PC-3 (cell line): Measurements from ENCODE around the gene ZBTB33. TPM values are rescaled to one million over a fixed set of nuclear protein-coding genes. Genes with fewer than 3 reads are reported as not detected.
A peak's percentile ranks its signal among the peaks of the same experiment; 100 is the strongest.

ENCODE experiments used
- ATAC-seq: fragments of 200-7000 bp; cut with Tn5 transposase; 2 replicates; pipeline ENCODE4 v1.9.1; 2020; ENCODE audit warnings: mild to moderate bottlenecking, moderate library complexity
- BruUV-seq: library from RNA; stranded (reverse); fragments of 400-500 nt; replicated peaks from 2 replicates; lab custom pipeline; 2021; lab: Mats Ljungman, UMichigan
- CTCF ChIA-PET: fragments of 300-600 bp; sonication (Branson Sonifier 250); formaldehyde crosslinking; loops from one replicate; lab custom pipeline; 2022; ENCODE audit warnings: antibody characterized with exemption; lab: Charles Lee
- POLR2A ChIA-PET: fragments of 300-600 bp; sonication (Branson Sonifier 250); formaldehyde crosslinking; loops from one replicate; lab custom pipeline; 2022; ENCODE audit warnings: antibody characterized with exemption; ENCODE audit not compliant: unreplicated experiment; lab: Charles Lee
- DNase-seq: peaks from one replicate; pipeline ENCODE4 v3.0.0-alpha.2; 2015
- H2AFZ ChIP-seq: fragments of 300-600 bp; sonication (generic); 2 replicates; pipeline ENCODE4 v1.6.0; 2016; ENCODE audit warnings: antibody characterized with exemption, low read length
- H3F3A ChIP-seq: fragments of 300-600 bp; sonication (generic); one replicate; pipeline ENCODE4 v1.6.0; 2017; ENCODE audit warnings: antibody characterized with exemption, low read length, control low read depth, mild to moderate bottlenecking; ENCODE audit not compliant: unreplicated experiment
- H3K27ac ChIP-seq: fragments of 300-600 bp; sonication (generic); 2 replicates; pipeline ENCODE4 v1.5.1; 2016; ENCODE audit warnings: mild to moderate bottlenecking, low read length
- H3K27me3 ChIP-seq: fragments of 300-600 bp; sonication (generic); 2 replicates; pipeline ENCODE4 v1.6.1; 2016; ENCODE audit warnings: low read length, mixed read lengths
- H3K36me3 ChIP-seq: fragments of 300-600 bp; sonication (generic); 2 replicates; pipeline ENCODE4 v1.6.1; 2016; ENCODE audit warnings: low read depth, mixed run types, low read length, mixed read lengths
- H3K4me1 ChIP-seq: fragments of 300-600 bp; sonication (generic); 2 replicates; pipeline ENCODE4 v1.5.1; 2016; ENCODE audit warnings: low read length; ENCODE audit not compliant: insufficient read depth
- H3K4me2 ChIP-seq: fragments of 300-600 bp; sonication (generic); 2 replicates; pipeline ENCODE4 v1.6.0; 2016; ENCODE audit warnings: low read length
- H3K4me3 ChIP-seq: fragments of 300-600 bp; sonication (generic); 2 replicates; pipeline ENCODE4 v1.5.1; 2016; ENCODE audit warnings: mild to moderate bottlenecking, low read length, mixed read lengths
- H3K79me2 ChIP-seq: fragments of 300-600 bp; sonication (generic); 2 replicates; pipeline ENCODE4 v1.6.1; 2017; ENCODE audit warnings: low read length, mixed read lengths
- H3K9ac ChIP-seq: fragments of 300-600 bp; sonication (generic); 2 replicates; pipeline ENCODE4 v1.6.0; 2016; ENCODE audit warnings: mild to moderate bottlenecking, low read length
- H3K9me2 ChIP-seq: fragments of 300-600 bp; sonication (generic); replicated peaks from 2 replicates; pipeline ENCODE4 v1.6.1; 2016; ENCODE audit warnings: mixed run types, low read length, mixed read lengths
- H3K9me3 ChIP-seq: fragments of 300-600 bp; sonication (generic); 2 replicates; pipeline ENCODE4 v1.6.1; 2016; ENCODE audit warnings: low read length, mixed read lengths
- H4K20me1 ChIP-seq: fragments of 300-600 bp; sonication (generic); 2 replicates; pipeline ENCODE4 v1.6.1; 2016; ENCODE audit warnings: low read length, mixed read lengths
- CTCF ChIP-seq: fragments of 300-600 bp; sonication (generic); conservative IDR thresholded peaks from 2 replicates; pipeline ENCODE4 v1.5.1; 2017; ENCODE audit warnings: antibody characterized with exemption, low read depth, mild to moderate bottlenecking, low read length
- EZH2 ChIP-seq: fragments of 300-600 bp; sonication (generic); IDR thresholded peaks from one replicate; pipeline ENCODE4 v1.6.1; 2017; ENCODE audit warnings: antibody characterized with exemption, mild to moderate bottlenecking, low read length; ENCODE audit not compliant: unreplicated experiment
- EZH2phosphoT487 ChIP-seq: fragments of 300-600 bp; sonication (generic); IDR thresholded peaks from 2 replicates; pipeline ENCODE4 v1.6.1; 2018; ENCODE audit warnings: mild to moderate bottlenecking, antibody characterized with exemption, low read length, borderline replicate concordance
- intact Hi-C: fragments of 100-400 bp; cut with micrococcal nuclease; formaldehyde crosslinking; loops from 2 replicates; pipeline ENCODE4 v1.9.0; 2023
- total RNA-seq: library from RNA; depleted of rRNA; stranded (reverse); fragments of >200 nt; gene quantifications from 2 replicates; pipeline ENCODE4 v1.2.3, GENCODE V29; 2014

ZBTB33 gene
- total RNA-seq, 1 experiment from 2014 or later: 14.3 TPM

GRCh38 chrX:120244395-120244734, 6.2 kb upstream of the ZBTB33 start:
- H3K9me3 ChIP-seq: no peaks in the 10 kb centered on the region
- H3K27me3 ChIP-seq: no peaks in the 10 kb centered on the region
- H4K20me1 ChIP-seq: no peaks in the 10 kb centered on the region
- no peaks in the 10 kb centered on the region; the same call in 1 of the 2 replicates for H3K4me1 ChIP-seq
- peak overlapping the region; percentile 87 for H3K4me2 ChIP-seq
- H2AFZ ChIP-seq: peak overlapping the region; percentile 98
- peak overlapping the region; percentile 92 for H3K27ac ChIP-seq
- no peaks in the 10 kb centered on the region for H3F3A ChIP-seq
- no peaks in the 10 kb centered on the region for H3K36me3 ChIP-seq
- intact Hi-C loops: no loop called here
- no peak for TF ChIP-seq EZH2
- TF ChIP-seq CTCF: no peak
- TF ChIP-seq EZH2phosphoT487: no peak
- BruUV-seq: no TSS peak
- ChIA-PET POLR2A (interaction anchor here (0.6 kb wide), 1 partner anchor 208 kb away, joined by 7 read pairs; no protein-coding TSS in a partner anchor), CTCF (interaction anchor here (0.5 kb wide), 1 partner anchor 30 kb away, joined by 3 read pairs; no protein-coding TSS in a partner anchor)
- DNase-seq: no peak
- peak overlapping the region; percentile 96 for H3K4me3 ChIP-seq
- ATAC-seq: peak; percentile 14
- H3K9me2 ChIP-seq: no peaks in the 10 kb centered on the region
- H3K79me2 ChIP-seq: peaks cover 28% of the 10 kb centered on the region
- H3K9ac ChIP-seq: peak overlapping the region; percentile 83

GRCh38 chrX:120244735-120245498, 5.7 kb upstream of the ZBTB33 start:
- peak overlapping the region; percentile 83 for H3K9ac ChIP-seq
- H3F3A ChIP-seq: no peaks in the 10 kb centered on the region
- H3K4me3 ChIP-seq: peak overlapping the region; percentile 96
- ATAC-seq: peak; percentile 75
- POLR2A ChIA-PET: interaction anchor here (0.6 kb wide), 1 partner anchor 209 kb away, joined by 7 read pairs; no protein-coding TSS in a partner anchor
- H3K36me3 ChIP-seq: no peaks in the 10 kb centered on the region
- peaks cover 28% of the 10 kb centered on the region for H3K79me2 ChIP-seq
- H3K9me3 ChIP-seq: no peaks in the 10 kb centered on the region
- CTCF ChIA-PET: interaction anchor here (0.5 kb wide), 1 partner anchor 31 kb away, joined by 3 read pairs; no protein-coding TSS in a partner anchor
- BruUV-seq: TSS peak; percentile 42
- DNase-seq: peak; percentile 90
- no peaks in the 10 kb centered on the region for H3K9me2 ChIP-seq
- no peaks in the 10 kb centered on the region for H4K20me1 ChIP-seq
- peak overlapping the region; percentile 98 for H2AFZ ChIP-seq
- no peaks in the 10 kb centered on the region; the same call in 1 of the 2 replicates for H3K4me1 ChIP-seq
- no peaks in the 10 kb centered on the region for H3K27me3 ChIP-seq
- peak overlapping the region; percentile 92 for H3K27ac ChIP-seq
- no peak for TF ChIP-seq CTCF
- no peak for TF ChIP-seq EZH2phosphoT487
- TF ChIP-seq EZH2: no peak
- H3K4me2 ChIP-seq: peak overlapping the region; percentile 87
- intact Hi-C loops: no loop called here
